Skin of body (tissue), 2 donors: ENCODE results near the gene PRELP. TPM values are rescaled to one million over a fixed set of nuclear protein-coding genes. Genes with fewer than 3 reads are reported as not detected.

ENCODE experiments used
- DNase-seq: peaks from one replicate; lab custom pipeline; 2025; lab: John Stamatoyannopoulos, UW
- total RNA-seq: library from RNA; depleted of rRNA; stranded (reverse); fragments of >200 nt; gene quantifications from one replicate; pipeline ENCODE4 v1.2.3, GENCODE V29; 2014

The PRELP gene
- total RNA-seq, 1 donor from 2014 or later: 5.5 TPM

- DNase-seq: no peak
Observed at GRCh38 chr1:203522237-203522636, 46.6 kb downstream of the PRELP start.

DNA sequence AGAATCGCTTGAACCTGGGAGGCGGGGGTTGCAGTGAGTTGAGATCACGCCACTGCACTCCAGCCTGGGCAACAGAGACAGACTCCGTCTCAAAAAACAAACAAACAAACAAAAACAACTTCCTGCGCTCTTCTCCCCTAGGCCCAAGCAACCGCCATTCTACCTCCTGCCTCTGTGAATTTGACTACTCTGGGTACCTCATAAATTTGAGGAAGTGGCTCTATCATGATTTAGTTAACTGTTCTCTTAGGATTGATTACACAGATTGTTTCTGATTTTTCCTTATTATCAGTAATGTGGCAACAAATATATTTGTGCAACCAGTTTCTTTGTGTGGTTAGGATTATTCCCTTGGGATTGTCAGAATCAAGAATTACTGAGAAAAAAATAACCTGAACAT is 48.1 kb downstream of the PRELP start:
- DNase-seq: no peak

GRCh38 chr1:203524152-203524551 is 48.5 kb downstream of the PRELP start:
- DNase-seq: peak; percentile 24

DNA sequence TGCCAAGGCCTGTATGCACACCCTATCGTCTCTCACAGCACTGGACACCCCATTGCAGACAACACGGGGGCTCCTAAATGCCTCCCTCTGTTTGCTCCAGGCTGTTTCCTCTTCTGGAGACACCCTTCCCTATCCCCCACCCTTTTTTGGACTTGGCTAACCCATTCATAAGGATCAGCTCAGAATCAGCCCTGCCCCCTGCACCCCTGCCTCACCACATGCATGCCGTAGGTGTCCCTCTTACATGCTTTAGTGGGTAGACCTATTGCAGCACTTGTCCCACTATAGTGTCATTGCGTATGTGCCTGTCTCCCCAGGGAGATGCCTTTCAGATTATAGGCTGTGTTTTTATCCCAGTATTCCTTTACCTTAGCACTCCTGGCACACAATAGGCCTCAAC is 49.2 kb downstream of the PRELP start:
- no peak for DNase-seq

DNA sequence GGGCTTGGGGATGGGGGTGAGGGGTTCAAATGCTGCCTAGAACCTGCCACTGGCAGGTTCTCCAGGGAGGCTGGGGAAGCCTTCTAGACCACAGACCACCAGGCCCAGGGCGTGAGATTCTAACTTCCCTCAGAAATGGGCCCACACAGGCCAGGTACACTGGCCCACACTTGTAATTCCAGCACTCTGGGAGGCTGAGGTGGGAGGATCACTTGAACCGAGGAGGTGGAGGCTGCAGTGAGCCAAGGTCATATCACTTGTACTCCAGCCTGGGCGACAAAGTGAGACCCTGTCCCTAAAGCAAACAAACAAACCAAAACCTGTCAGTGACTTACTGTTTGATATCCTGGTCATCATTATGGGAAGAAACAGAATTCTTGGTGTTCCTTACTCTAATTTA is 50.1 kb downstream of the PRELP start:
- DNase-seq: no peak

- no peak for DNase-seq
Observed at GRCh38 chr1:203526130-203526529, 50.5 kb downstream of the PRELP start.

- DNase-seq: no peak
Observed at GRCh38 chr1:203526572-203526971, 51.0 kb downstream of the PRELP start.

DNA sequence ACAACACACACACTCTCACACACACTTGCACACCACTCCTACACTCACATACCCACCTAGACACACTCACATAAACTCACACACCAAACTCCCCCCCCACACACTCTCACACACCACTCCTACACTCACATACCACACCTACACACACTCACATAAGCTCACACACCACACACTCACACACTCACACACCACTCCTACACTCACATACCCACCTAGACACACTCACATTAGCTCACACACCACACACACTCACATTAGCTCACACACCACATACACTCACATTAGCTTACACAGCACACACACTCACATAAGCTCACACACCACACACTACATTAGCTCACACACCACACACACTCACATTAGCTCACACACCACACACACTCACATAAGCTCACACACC is 51.4 kb downstream of the PRELP start:
- no peak for DNase-seq

DNA sequence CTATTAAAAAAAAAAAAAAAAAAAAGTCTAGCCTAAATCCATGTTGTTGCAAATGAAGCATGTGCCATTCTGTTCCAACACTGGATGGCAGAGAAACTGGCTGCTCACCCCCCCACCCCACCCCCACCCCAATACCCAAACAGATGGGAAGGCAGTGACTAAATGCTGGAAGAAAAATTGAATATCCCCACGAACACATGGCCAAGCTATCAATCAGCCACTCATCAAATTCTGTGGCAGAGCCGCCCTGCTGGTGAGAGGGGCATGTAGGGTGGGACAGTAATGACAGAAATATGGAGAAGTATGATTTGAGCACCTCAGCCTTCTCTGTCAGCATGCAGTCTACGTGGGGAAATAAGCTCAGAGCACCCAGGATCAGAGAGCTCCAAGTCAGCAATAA is 52.5 kb downstream of the PRELP start:
- no peak for DNase-seq

- DNase-seq: no peak
Observed at GRCh38 chr1:203528976-203529835, 53.6 kb downstream of the PRELP start.

DNA sequence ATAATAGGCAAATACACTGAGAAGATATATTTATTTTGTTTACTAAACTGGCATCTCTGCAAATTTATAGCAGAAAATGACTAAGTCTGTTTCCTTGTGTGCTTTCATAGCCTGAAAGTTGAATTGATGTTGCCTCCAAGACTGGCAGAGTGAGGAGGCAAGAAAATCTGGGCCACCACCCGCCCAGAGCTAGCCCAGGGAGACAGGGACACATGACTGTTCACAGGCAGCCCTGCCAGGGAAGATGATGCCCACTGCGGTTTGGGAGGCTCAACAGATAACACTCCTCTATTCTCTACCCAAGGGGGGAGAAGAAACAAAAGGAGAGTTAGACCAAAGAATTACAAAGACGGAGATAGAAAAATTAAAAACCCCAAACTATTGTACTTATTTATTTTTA is 55.5 kb downstream of the PRELP start:
- no peak for DNase-seq

DNA sequence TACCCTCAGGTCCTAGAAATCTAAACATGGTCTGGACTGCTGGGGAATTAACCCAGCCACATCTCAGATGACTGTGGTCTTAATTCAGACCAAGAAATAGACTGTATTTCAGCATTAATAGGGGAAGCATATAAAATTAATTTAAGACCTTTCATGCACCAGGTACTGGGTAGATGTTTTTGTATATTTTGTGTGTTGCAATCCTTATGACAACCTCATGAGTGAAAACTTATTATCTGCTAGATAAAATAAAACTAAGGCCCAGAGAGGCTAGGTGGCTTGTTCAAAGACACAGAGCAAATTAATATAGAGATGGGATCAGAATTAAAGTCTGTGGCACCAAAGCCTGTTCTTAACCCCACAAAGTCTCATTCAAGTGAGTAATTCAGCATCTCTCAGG is 58.4 kb downstream of the PRELP start:
- no peak for DNase-seq

- DNase-seq: no peak
Observed at GRCh38 chr1:203534526-203534925, 58.9 kb downstream of the PRELP start.

DNA sequence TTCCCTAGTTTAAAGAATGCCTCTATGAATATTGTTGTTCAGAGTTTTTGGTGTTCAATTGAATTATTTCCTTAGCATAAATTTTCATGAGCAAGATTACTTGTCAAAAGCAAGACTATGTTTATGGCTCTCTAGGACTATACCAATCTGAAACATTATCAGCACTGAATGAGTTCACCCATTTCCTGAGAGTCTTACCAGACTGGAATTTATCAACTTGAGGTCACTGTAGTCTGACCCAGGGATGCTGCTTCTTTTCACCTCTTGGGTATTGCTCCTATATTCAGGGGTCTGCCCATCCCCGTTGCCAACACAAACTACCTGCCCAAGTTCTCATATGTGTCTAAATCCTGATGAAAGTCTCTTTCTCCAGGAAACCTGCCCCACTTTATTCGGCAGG is 61.0 kb downstream of the PRELP start:
- DNase-seq: no peak

DNA sequence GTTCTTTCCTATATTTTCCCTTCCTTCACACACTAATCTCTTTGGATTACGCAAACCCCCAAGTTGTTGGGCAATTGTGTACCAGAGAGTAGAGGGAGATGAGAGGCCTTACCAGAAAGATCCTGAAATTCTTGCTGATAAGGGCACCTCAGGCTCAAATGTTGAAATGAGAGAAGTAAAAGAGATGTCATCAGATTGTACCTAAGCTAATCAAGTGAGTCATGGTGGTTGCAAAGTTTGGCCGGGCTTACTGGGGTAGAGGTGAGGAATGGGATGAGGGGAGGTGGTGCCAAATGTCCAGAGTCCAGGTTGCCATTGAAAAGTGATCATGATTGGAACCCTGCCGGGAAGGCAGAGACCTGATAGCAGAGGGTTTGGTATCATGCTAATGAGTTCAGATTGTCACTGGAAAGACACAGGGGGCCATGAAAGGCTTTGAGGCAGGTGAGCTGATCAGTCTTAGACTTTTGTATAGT is 61.4 kb downstream of the PRELP start:
- no peak for DNase-seq

DNA sequence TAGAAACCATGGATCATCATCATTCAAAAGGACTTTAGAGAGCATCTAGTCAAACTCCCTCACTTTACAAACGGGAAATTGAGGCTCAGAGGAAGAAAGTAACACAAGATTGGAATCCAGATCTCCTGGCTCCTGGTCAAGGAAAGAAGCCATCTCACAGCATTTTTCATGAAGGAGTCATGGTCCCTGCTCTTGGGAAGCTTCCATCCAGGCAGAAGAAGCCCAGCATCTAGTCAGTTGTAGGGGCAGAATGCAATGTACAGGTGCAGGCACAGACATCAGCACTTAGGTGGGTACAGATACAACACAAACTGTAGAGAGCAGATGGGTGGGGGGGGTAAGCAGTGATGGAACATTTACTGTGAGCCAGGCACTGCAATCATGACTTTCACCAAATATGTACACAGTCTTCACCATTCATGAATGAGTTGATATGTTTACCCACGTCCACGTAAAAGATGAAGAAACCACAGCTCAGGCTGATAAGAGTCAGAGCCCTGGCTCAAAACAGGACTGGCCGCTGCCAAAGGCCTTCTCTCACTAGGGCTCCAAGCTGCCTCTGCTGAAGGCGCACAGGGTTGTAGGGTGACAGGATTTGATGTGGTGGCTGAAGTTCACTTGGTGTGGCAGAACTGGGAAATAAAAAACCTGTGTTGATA is 62.3 kb downstream of the PRELP start:
- DNase-seq: no peak

- DNase-seq: no peak
Observed at GRCh38 chr1:203538726-203539125, 63.1 kb downstream of the PRELP start.

DNA sequence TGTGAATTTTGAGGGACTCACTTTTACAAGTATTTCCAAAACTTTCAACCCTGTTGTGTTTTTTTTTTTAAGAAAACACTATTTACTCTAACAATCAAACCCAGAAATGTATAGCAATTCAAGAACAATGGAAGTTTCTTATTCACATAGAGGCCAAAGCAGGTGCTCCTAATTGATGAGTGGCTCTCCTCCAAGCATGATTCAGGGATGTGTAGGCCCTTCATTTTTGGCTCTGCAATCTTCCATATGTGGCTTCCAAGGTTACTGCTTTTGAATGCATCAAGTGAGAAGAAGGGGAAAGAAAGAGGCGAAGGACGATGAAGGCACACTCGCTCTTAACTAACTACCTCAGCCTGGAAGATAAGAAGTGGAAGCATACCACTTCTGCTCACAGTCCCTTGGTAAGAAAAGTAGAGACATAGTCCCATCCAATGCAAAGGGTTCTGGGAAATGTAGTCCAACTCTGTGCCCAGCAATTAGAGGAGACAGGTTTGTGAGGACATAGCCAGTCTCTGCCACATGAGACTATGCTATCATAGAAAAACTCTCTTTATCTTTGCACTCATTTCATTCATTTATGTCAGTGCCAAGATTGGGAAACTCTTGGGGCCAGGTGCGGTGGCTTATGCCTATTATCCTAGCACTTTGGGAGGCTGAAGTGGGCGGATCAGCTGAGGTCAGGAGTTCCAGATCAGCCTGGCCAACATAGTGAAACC is 64.4 kb downstream of the PRELP start:
- DNase-seq: no peak
